HEK293 (cell line): ENCODE measurements around the gene SHMT2.

Experiments
- CTCF ChIA-PET: fragments of 350-600 bp; formaldehyde crosslinking; extraction: SDS; loops from one replicate; lab custom pipeline; 2021; ENCODE audit warnings: antibody characterized with exemption; lab: Yijun Ruan, JAX
- POLR2A ChIA-PET: fragments of 300-600 bp; formaldehyde crosslinking; extraction: SDS; loops from one replicate; lab custom pipeline; 2020; ENCODE audit warnings: antibody characterized with exemption, inconsistent platforms; lab: Yijun Ruan, JAX
- H3K27ac ChIP-seq: fragments of 200-500 bp; sonication (Bioruptor generic); 2 replicates; pipeline ENCODE4 v1.5.1; 2014; ENCODE audit warnings: low read depth, low read length, control low read depth, inconsistent platforms; ENCODE audit errors: extremely low read depth
- H3K36me3 ChIP-seq, 2 experiments: fragments of 200-500 bp in 1 of 2; sonication (Bioruptor generic) in 1 of 2; 1 replicate in 1 of 2; 2 replicates in 1 of 2; pipeline ENCODE4 v1.5.1; 2014 to 2017; ENCODE audit warnings: inconsistent platforms in 2 of 2, low read length in 2 of 2; ENCODE audit not compliant: control insufficient read depth in 2 of 2, insufficient read depth in 1 of 2
- H3K4me1 ChIP-seq: fragments of 200-500 bp; sonication (Bioruptor generic); 2 replicates; pipeline ENCODE4 v1.5.1; 2014; ENCODE audit warnings: mild to moderate bottlenecking, low read length, inconsistent platforms; ENCODE audit not compliant: control insufficient read depth, insufficient read depth
- H3K4me3 ChIP-seq: 2 replicates; pipeline ENCODE4 v1.5.1; 2011; ENCODE audit warnings: low read depth, mild to moderate bottlenecking, control low read depth, low read length, moderate library complexity
- H3K9me3 ChIP-seq: fragments of 200-500 bp; sonication (Bioruptor generic); 2 replicates; pipeline ENCODE4 v1.5.1; 2014; ENCODE audit warnings: low read depth, low read length, inconsistent platforms; ENCODE audit not compliant: control insufficient read depth, insufficient read depth
- GLIS2 ChIP-seq: fragments of 450-650 bp; formaldehyde crosslinking; IDR thresholded peaks from 2 replicates; pipeline ENCODE4 v1.5.1; 2016; ENCODE audit warnings: missing biosample characterization, missing genetic modification characterization
- KLF1 ChIP-seq: fragments of 450-650 bp; formaldehyde crosslinking; IDR thresholded peaks from 2 replicates; pipeline ENCODE4 v1.5.1; 2016; ENCODE audit warnings: missing biosample characterization, missing genetic modification characterization
- KLF17 ChIP-seq: fragments of 450-650 bp; formaldehyde crosslinking; IDR thresholded peaks from 2 replicates; pipeline ENCODE4 v1.5.1; 2016; ENCODE audit warnings: missing biosample characterization, missing genetic modification characterization
- PATZ1 ChIP-seq: fragments of 450-650 bp; formaldehyde crosslinking; IDR thresholded peaks from 2 replicates; pipeline ENCODE4 v1.5.1; 2016; ENCODE audit warnings: missing biosample characterization, missing genetic modification characterization
- PRDM10 ChIP-seq: fragments of 450-650 bp; formaldehyde crosslinking; IDR thresholded peaks from 2 replicates; pipeline ENCODE4 v1.5.1; 2016; ENCODE audit warnings: missing biosample characterization, missing genetic modification characterization
- REST ChIP-seq: fragments of 450-650 bp; formaldehyde crosslinking; IDR thresholded peaks from 2 replicates; pipeline ENCODE4 v1.5.1; 2016; ENCODE audit warnings: missing biosample characterization, missing genetic modification characterization
- SCRT2 ChIP-seq: fragments of 450-650 bp; formaldehyde crosslinking; IDR thresholded peaks from 2 replicates; pipeline ENCODE4 v1.5.1; 2016; ENCODE audit warnings: missing biosample characterization, missing genetic modification characterization
- SP2 ChIP-seq: fragments of 450-650 bp; formaldehyde crosslinking; IDR thresholded peaks from 2 replicates; pipeline ENCODE4 v1.5.1; 2016; ENCODE audit warnings: missing biosample characterization, missing genetic modification characterization
- SP3 ChIP-seq: fragments of 450-650 bp; formaldehyde crosslinking; IDR thresholded peaks from 2 replicates; pipeline ENCODE4 v1.5.1; 2016; ENCODE audit warnings: missing biosample characterization, missing genetic modification characterization
- WT1 ChIP-seq: fragments of 450-650 bp; formaldehyde crosslinking; IDR thresholded peaks from 2 replicates; pipeline ENCODE4 v1.5.1; 2016; ENCODE audit warnings: missing biosample characterization, missing genetic modification characterization
- ZBTB17 ChIP-seq: fragments of 450-650 bp; formaldehyde crosslinking; IDR thresholded peaks from 2 replicates; pipeline ENCODE4 v1.5.1; 2016; ENCODE audit warnings: missing biosample characterization, missing genetic modification characterization
- ZEB2 ChIP-seq: fragments of 450-650 bp; formaldehyde crosslinking; IDR thresholded peaks from 2 replicates; pipeline ENCODE4 v1.5.1; 2016; ENCODE audit warnings: missing biosample characterization, missing genetic modification characterization
- ZNF335 ChIP-seq: fragments of 450-650 bp; formaldehyde crosslinking; conservative IDR thresholded peaks from 2 replicates; pipeline ENCODE4 v1.5.1; 2016; ENCODE audit warnings: missing biosample characterization, missing genetic modification characterization
- ZNF600 ChIP-seq: fragments of 450-650 bp; formaldehyde crosslinking; IDR thresholded peaks from 2 replicates; pipeline ENCODE4 v1.5.1; 2016; ENCODE audit warnings: missing biosample characterization, missing genetic modification characterization
- ZNF785 ChIP-seq: fragments of 450-650 bp; formaldehyde crosslinking; IDR thresholded peaks from 2 replicates; pipeline ENCODE4 v1.5.1; 2016; ENCODE audit warnings: missing biosample characterization, missing genetic modification characterization
- ZSCAN18 ChIP-seq: fragments of 450-650 bp; formaldehyde crosslinking; IDR thresholded peaks from 2 replicates; pipeline ENCODE4 v1.5.1; 2016; ENCODE audit warnings: missing biosample characterization, missing genetic modification characterization

The SHMT2 gene

GRCh38 chr12:57236201-57236924 lies 6.9 kb downstream of the SHMT2 start:
- ChIA-PET POLR2A (interaction anchor here (1.0 to 3.0 kb wide), 3 partner anchors 9 to 23 kb away, joined by 3 to 17 read pairs (median 7); no protein-coding TSS in a partner anchor), CTCF (interaction anchor here (0.6 to 23.3 kb wide), 4 partner anchors 9 to 219 kb away, joined by 3 to 628 read pairs (median 98); partner anchors contain the start of genes NXPH4 and SHMT2)
- TF ChIP-seq ZSCAN18 (tag by site-specific recombination) = no peak
- TF ChIP-seq SP2 (tag by site-specific recombination) = 0 out of 2 replicates have a peak, but pooled peaks have one; percentile 27

GRCh38 chr12:57236925-57237595 lies 7.5 kb downstream of the SHMT2 start:
- Histone ChIP-seq H3K4me1 (peaks cover 21% of the 10 kb centered on the region), H3K4me3 (no peak overlapping the region), H3K36me3 (peaks cover 0 to 40% of the 10 kb centered on the region in 2 experiments; a peak in 1 of 3 replicates), H3K9me3 (no peaks in the 10 kb centered on the region)
- TF ChIP-seq SP3 (tag by site-specific recombination) = peak; percentile 41; the same call in 1 of the 2 replicates
- TF ChIP-seq ZNF785 (tag by site-specific recombination) = no peak
- TF ChIP-seq ZEB2 (tag by site-specific recombination) = 0 out of 2 replicates have a peak, but pooled peaks have one; percentile 19
- TF ChIP-seq PATZ1 (tag by site-specific recombination) = peak; percentile 33; the same call in 1 of the 2 replicates
- TF ChIP-seq SP2 (tag by site-specific recombination) = peak; percentile 73
- no peak for TF ChIP-seq WT1 (tag by site-specific recombination)
- no peak for TF ChIP-seq GLIS2 (tag by site-specific recombination)
- peak; percentile 79 for TF ChIP-seq ZNF335 (tag by site-specific recombination)
- peak; percentile 65 for TF ChIP-seq SCRT2 (tag by site-specific recombination)
- no peak for TF ChIP-seq KLF17 (tag by site-specific recombination)
- TF ChIP-seq PRDM10 (tag by site-specific recombination) = 0 out of 2 replicates have a peak, but pooled peaks have one; percentile 27
- TF ChIP-seq REST (tag by site-specific recombination) = peak; percentile 72
- TF ChIP-seq ZBTB17 (tag by site-specific recombination) = no peak
- peak; percentile 55 for TF ChIP-seq ZNF600 (tag by site-specific recombination)
- peak; percentile 80 for TF ChIP-seq KLF1 (tag by site-specific recombination)
- TF ChIP-seq, all 188 proteins: peak for 10
- CTCF ChIA-PET = interaction anchor here (0.6 to 23.3 kb wide), 7 partner anchors 9 to 219 kb away, joined by 3 to 628 read pairs (median 4); partner anchors contain the start of genes NXPH4 and SHMT2
- POLR2A ChIA-PET = interaction anchor here (2.1 to 3.0 kb wide), 2 partner anchors 19 to 23 kb away, joined by 7 to 17 read pairs; no protein-coding TSS in a partner anchor
- H3K27ac ChIP-seq = no peak overlapping the region

More at GRCh38 chr12:57236201-57236924, 6.9 kb downstream of the SHMT2 start:
- peaks cover 0 to 47% of the 10 kb centered on the region in 2 experiments; a peak in 1 of 3 replicates for H3K36me3 ChIP-seq
- H3K9me3 ChIP-seq = no peaks in the 10 kb centered on the region
- H3K4me3 ChIP-seq = no peak overlapping the region
- H3K4me1 ChIP-seq = peaks cover 21% of the 10 kb centered on the region
- H3K27ac ChIP-seq = no peak overlapping the region
